ENCODE data around the gene FRAS1.

FRAS1 gene

GRCh38 chr4:78562687-78563086 is 505.6 kb downstream of the FRAS1 start:
- no peaks in the 10 kb centered on the region for H3K4me1 ChIP-seq
- no peak overlapping the region for H3K4me3 ChIP-seq (ENCODE audit: low read depth, low read length)
- no peaks in the 10 kb centered on the region for H3K36me3 ChIP-seq
- DNase-seq: no peak
- H3K27me3 ChIP-seq: no peaks in the 10 kb centered on the region
- H3K9me3 ChIP-seq: no peaks in the 10 kb centered on the region
- TF ChIP-seq CTCF (IDR thresholded peaks at IDR 0.05; ENCODE audit: low read depth, low read length): no peak

DNA sequence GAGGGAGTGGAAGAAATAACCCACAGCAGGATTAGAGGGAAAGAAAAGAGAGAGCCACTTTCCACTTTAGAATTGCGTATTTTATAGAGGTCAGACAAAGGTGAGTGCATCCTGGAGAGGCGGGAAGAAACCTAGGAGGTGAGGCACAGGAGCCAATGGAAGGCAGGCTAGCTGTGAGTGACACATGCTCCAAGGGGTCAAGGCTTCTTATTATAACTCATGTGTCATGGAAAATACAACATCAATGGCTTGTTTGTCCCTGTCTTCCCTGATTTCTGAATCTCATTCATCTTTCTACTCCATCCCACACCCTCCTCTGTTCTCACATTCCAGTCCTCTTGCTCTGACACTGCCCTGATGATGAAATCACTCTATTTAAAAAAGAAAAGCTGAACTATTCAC is 508.8 kb downstream of the FRAS1 start:
- H3K36me3 ChIP-seq: no peaks in the 10 kb centered on the region
- DNase-seq: no peak
- H3K4me3 ChIP-seq (ENCODE audit: low read depth, low read length): no peak overlapping the region
- no peak for TF ChIP-seq CTCF (IDR thresholded peaks at IDR 0.05; ENCODE audit: low read depth, low read length)
- no peaks in the 10 kb centered on the region for H3K27me3 ChIP-seq
- no peaks in the 10 kb centered on the region for H3K9me3 ChIP-seq
- H3K4me1 ChIP-seq: no peaks in the 10 kb centered on the region

- TF ChIP-seq CTCF (IDR thresholded peaks at IDR 0.05; ENCODE audit: low read depth, low read length): no peak
- DNase-seq: no peak
- H3K4me1 ChIP-seq: no peaks in the 10 kb centered on the region
Measured at GRCh38 chr4:78566834-78567499, 509.8 kb downstream of the FRAS1 start.

DNA sequence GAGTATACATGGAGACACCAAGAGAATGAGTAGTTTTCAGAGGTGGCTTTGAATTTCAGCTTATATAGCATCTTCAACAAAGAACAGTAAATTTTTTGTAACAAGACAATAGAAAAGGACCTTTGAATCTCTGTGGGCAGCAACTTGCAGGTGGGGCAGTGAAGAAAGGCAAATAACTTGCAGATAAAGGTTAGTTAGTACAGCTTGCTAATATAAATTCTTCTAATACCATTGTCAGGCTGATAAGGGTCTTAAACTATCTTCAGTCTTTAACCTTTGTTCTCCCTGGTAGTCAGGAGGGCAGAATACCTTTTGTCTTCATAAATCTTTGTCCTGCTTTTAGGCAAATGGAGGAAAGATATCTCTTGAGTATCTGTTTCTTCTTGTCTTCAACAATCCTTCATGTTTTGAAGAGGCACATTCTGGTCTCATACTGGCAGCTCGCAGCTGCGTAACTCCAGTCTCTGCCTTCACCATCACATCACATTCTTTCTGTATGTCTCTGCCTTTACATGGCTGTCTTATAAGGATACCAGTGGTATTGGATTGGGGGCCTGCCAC is 510.5 kb downstream of the FRAS1 start:
- TF ChIP-seq CTCF (IDR thresholded peaks at IDR 0.05; ENCODE audit: low read depth, low read length): no peak
- no peaks in the 10 kb centered on the region for H3K36me3 ChIP-seq
- no peaks in the 10 kb centered on the region for H3K4me1 ChIP-seq

More at GRCh38 chr4:78566834-78567499, 509.8 kb downstream of the FRAS1 start:
- H3K9me3 ChIP-seq: no peaks in the 10 kb centered on the region
- no peak overlapping the region for H3K4me3 ChIP-seq (ENCODE audit: low read depth, low read length)
- H3K36me3 ChIP-seq: no peaks in the 10 kb centered on the region
- H3K27me3 ChIP-seq: no peaks in the 10 kb centered on the region

DNA sequence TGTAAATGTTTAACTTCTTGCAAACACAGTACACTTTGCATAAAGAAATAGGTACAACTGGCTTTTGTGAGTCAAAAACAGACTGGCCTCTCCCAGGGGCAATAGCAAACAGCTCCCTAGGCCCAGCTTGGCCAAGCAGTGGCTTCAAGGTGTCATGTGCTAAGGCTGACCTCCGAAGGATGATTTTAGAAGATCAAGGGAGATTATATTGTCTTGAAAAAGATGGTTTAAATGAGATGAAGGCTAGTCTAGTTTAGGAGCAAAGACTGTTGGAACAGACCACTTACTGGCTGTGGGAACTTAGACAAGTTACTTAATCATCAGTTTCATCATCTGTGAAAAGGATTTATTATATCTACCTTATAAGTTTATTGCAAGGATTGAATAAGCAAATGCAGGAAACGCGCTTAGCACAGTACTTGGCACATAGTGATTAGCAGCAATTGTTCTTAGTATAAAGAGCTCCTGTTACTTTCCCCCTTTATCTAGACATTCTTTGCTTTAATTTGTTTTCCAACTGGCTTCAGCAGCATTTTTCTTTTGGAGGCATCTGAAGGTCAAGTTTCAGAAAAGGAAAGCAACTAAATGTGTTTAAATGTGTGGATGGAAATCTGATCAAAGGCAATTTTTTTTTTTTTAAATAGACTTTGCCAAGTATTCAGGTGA is 511.6 kb downstream of the FRAS1 start:
- no peak for DNase-seq
- no peak overlapping the region for H3K4me3 ChIP-seq (ENCODE audit: low read depth, low read length)
- no peaks in the 10 kb centered on the region for H3K36me3 ChIP-seq
- no peaks in the 10 kb centered on the region for H3K27me3 ChIP-seq
- TF ChIP-seq CTCF (IDR thresholded peaks at IDR 0.05; ENCODE audit: low read depth, low read length): no peak
- H3K4me1 ChIP-seq: no peaks in the 10 kb centered on the region
- no peaks in the 10 kb centered on the region for H3K9me3 ChIP-seq

More for the DNA sequence above, 510.5 kb downstream of the FRAS1 start:
- H3K4me3 ChIP-seq (ENCODE audit: low read depth, low read length): no peak overlapping the region
- no peak for DNase-seq
- no peaks in the 10 kb centered on the region for H3K27me3 ChIP-seq
- no peaks in the 10 kb centered on the region for H3K9me3 ChIP-seq

DNA sequence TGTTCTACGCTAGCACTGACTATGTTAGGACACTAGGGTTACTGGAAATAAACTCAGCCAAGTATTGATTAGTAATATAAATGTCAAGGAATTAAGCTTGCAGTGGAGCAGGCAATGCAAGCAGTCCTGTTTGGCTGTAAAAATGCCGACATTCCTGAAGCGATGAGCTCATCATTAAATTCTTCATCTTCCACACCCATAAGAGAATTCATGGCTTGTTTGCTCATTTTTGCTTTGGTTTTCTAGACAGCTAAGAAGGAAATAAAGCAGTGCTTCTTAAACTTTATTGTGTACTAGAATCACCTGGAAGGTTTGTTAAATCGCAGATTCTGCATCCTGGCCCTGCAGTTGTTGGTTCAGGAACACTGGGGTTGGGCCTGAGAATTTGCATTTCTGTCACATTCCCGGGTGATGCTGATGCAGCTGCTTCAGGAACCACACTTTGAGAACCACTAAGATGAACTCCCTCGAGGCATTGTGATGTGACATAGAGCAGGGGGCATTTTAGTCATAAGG is 512.2 kb downstream of the FRAS1 start:
- Histone ChIP-seq H3K27me3 (no peaks in the 10 kb centered on the region), H3K36me3 (no peaks in the 10 kb centered on the region), H3K4me3 (ENCODE audit: low read depth, low read length) (no peak overlapping the region), H3K9me3 (no peaks in the 10 kb centered on the region), H3K4me1 (no peaks in the 10 kb centered on the region)
- no peak for DNase-seq
- no peak for TF ChIP-seq CTCF (IDR thresholded peaks at IDR 0.05; ENCODE audit: low read depth, low read length)

All from BE2C (cell line).